Calu3 (cell line): Measurements from ENCODE around the gene GRXCR2. TPM values are rescaled to one million over a fixed set of nuclear protein-coding genes. Genes with fewer than 3 reads are reported as not detected.

Source experiments
- BruUV-seq: library from RNA; stranded (reverse); fragments of 400-500 nt; replicated peaks from 2 replicates; lab custom pipeline; 2021; lab: Mats Ljungman, UMichigan
- CTCF ChIA-PET: fragments of 300-600 bp; sonication (Branson Sonifier 250); formaldehyde crosslinking; loops from one replicate; lab custom pipeline; 2022; ENCODE audit warnings: antibody characterized with exemption; lab: Charles Lee
- DNase-seq: peaks from one replicate; pipeline ENCODE4 v3.0.0; 2022
- H3K27ac Mint-ChIP-seq: one replicate; pipeline ENCODE4 v1.8.0; 2022; ENCODE audit warnings: mixed read lengths; ENCODE audit not compliant: unreplicated experiment
- H3K27me3 Mint-ChIP-seq: one replicate; pipeline ENCODE4 v1.8.0; 2022; ENCODE audit warnings: mixed read lengths; ENCODE audit not compliant: unreplicated experiment
- H3K36me3 Mint-ChIP-seq: one replicate; pipeline ENCODE4 v1.8.0; 2022; ENCODE audit warnings: mild to moderate bottlenecking, moderate library complexity, mixed read lengths; ENCODE audit not compliant: insufficient read depth, unreplicated experiment
- H3K4me1 Mint-ChIP-seq: one replicate; pipeline ENCODE4 v1.8.0; 2022; ENCODE audit warnings: mild to moderate bottlenecking, low read depth, mixed read lengths; ENCODE audit not compliant: unreplicated experiment
- H3K4me3 Mint-ChIP-seq: one replicate; pipeline ENCODE4 v1.8.0; 2022; ENCODE audit warnings: mild to moderate bottlenecking, low read depth, moderate library complexity, mixed read lengths; ENCODE audit not compliant: unreplicated experiment
- H3K9me3 Mint-ChIP-seq: one replicate; pipeline ENCODE4 v1.8.0; 2022; ENCODE audit warnings: low read depth, mixed read lengths; ENCODE audit not compliant: unreplicated experiment
- intact Hi-C: fragments of 100-400 bp; cut with micrococcal nuclease; formaldehyde crosslinking; loops from one replicate; pipeline ENCODE4 v1.10.0; 2022; ENCODE audit not compliant: unreplicated experiment
- total RNA-seq: library from RNA; stranded (reverse); gene quantifications from 2 replicates; pipeline ENCODE4 v1.2.3, GENCODE V29; 2022
- TF ChIP-seq, protein P1 (sequence below): fragments of 200-600 bp; IDR thresholded peaks from one replicate; pipeline ENCODE4 v1.8.0; 2022; ENCODE audit warnings: antibody characterized with exemption; ENCODE audit not compliant: unreplicated experiment

GRXCR2 gene
- total RNA-seq, 1 experiment from 2014 or later, result not detected

DNA sequence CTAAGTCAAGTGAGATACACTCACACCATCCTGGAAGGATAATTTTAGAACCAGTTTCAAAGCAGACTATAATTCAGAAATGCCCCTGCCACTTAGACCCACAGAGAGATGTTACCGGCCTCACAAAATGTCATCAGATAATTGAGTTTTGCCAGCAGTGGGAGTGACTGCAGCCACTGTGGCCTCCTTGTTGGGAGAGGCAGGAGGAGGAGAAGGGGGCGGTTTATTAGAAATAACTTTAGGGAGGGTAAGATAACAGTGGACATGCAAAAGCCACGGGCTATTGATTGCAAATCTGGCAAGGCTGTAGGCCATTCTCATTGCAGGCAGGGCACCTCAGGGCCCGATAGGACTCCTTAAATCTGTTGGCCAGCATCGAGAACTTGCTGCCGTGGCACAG, 13.4 kb downstream of the GRXCR2 start:
- H3K9me3 Mint-ChIP-seq, result no peaks in the 10 kb centered on the region
- TF ChIP-seq, protein P1, sequence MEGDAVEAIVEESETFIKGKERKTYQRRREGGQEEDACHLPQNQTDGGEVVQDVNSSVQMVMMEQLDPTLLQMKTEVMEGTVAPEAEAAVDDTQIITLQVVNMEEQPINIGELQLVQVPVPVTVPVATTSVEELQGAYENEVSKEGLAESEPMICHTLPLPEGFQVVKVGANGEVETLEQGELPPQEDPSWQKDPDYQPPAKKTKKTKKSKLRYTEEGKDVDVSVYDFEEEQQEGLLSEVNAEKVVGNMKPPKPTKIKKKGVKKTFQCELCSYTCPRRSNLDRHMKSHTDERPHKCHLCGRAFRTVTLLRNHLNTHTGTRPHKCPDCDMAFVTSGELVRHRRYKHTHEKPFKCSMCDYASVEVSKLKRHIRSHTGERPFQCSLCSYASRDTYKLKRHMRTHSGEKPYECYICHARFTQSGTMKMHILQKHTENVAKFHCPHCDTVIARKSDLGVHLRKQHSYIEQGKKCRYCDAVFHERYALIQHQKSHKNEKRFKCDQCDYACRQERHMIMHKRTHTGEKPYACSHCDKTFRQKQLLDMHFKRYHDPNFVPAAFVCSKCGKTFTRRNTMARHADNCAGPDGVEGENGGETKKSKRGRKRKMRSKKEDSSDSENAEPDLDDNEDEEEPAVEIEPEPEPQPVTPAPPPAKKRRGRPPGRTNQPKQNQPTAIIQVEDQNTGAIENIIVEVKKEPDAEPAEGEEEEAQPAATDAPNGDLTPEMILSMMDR, result no peak
- no peak for DNase-seq
- intact Hi-C loops, result loop anchor here (5.0 kb wide), 1 partner anchor 123 kb away; no protein-coding TSS in a partner anchor
- BruUV-seq, result no TSS peak
- CTCF ChIA-PET, result interaction anchor here (0.6 to 0.8 kb wide), 2 partner anchors 13 to 1111 kb away, joined by 3 to 4 read pairs; no protein-coding TSS in a partner anchor
- H3K27ac Mint-ChIP-seq, result no peak overlapping the region
- H3K4me1 Mint-ChIP-seq, result peaks cover 21% of the 10 kb centered on the region
- no peaks in the 10 kb centered on the region for H3K27me3 Mint-ChIP-seq
- H3K36me3 Mint-ChIP-seq, result no peaks in the 10 kb centered on the region
- no peak overlapping the region for H3K4me3 Mint-ChIP-seq

DNA sequence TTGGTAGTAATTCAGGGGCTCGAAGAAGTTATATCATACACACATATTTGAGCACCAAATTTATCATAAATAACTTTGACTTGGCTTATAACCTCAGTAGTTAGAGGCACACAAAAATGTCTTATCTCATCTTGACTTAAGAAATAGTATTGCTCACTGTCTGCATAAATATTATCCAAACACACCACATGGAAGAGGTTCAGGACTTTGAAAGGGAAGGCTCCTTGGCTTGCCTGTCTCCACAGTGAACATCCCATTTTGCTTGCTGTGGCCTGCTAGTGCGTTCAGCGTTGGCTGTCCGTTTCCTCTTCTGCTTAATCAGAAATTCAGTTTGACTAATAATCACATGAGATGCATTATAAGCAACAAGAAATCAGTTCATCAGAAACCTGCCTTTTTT, 13.9 kb downstream of the GRXCR2 start:
- no peaks in the 10 kb centered on the region for H3K36me3 Mint-ChIP-seq
- no peak overlapping the region for H3K27ac Mint-ChIP-seq
- no peaks in the 10 kb centered on the region for H3K9me3 Mint-ChIP-seq
- peaks cover 26% of the 10 kb centered on the region for H3K4me1 Mint-ChIP-seq
- DNase-seq, result no peak
- BruUV-seq, result no TSS peak
- TF ChIP-seq, protein P1, result no peak
- intact Hi-C loops, result loop anchor here (5.0 kb wide), 1 partner anchor 123 kb away; no protein-coding TSS in a partner anchor
- CTCF ChIA-PET, result interaction anchor here (0.6 to 0.8 kb wide), 2 partner anchors 13 to 1111 kb away, joined by 3 to 4 read pairs; no protein-coding TSS in a partner anchor
- no peak overlapping the region for H3K4me3 Mint-ChIP-seq
- H3K27me3 Mint-ChIP-seq, result no peaks in the 10 kb centered on the region

DNA sequence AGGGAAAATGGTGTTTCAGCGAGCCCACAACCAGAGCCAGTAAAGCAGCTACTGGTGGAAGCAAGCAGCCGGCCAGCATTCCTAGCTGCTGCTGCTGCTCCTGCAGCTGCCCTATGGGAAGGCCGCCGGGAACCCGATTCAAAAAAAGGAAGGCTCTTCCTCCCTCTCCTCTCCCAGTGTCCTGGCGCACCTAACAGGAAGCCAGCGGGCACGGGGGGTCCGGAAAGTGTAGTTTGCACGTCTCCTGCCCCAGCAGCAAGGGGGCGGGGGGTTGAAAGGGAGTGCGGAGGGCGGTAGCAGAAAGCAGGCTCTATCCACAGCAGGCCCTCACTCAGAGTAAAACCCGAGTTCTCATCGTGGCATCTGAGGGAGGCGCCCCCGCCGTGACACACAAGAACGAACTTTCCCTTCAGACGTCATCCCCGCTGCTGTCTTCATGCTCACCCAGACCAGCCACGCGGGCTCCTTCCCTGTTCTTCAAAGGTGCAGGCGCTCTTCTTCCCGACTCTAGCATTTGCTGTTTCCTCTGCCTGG, 16.5 kb downstream of the GRXCR2 start:
- Mint-ChIP-seq H3K27ac (peak overlapping the region; percentile 85), H3K36me3 (no peaks in the 10 kb centered on the region), H3K4me1 (peaks cover 40% of the 10 kb centered on the region), H3K27me3 (no peaks in the 10 kb centered on the region), H3K4me3 (peak overlapping the region; percentile 58), H3K9me3 (no peaks in the 10 kb centered on the region)
- BruUV-seq, result no TSS peak
- TF ChIP-seq, protein P1, result no peak
- DNase-seq, result peak; percentile 54
- intact Hi-C loops, result loop anchor here (5.0 kb wide), 1 partner anchor 126 kb away; no protein-coding TSS in a partner anchor
- CTCF ChIA-PET, result interaction anchor here (0.8 to 1.5 kb wide), 5 partner anchors 9 to 90 kb away, joined by 3 to 7 read pairs (median 3); partner anchors contain the start of gene PRELID2

DNA sequence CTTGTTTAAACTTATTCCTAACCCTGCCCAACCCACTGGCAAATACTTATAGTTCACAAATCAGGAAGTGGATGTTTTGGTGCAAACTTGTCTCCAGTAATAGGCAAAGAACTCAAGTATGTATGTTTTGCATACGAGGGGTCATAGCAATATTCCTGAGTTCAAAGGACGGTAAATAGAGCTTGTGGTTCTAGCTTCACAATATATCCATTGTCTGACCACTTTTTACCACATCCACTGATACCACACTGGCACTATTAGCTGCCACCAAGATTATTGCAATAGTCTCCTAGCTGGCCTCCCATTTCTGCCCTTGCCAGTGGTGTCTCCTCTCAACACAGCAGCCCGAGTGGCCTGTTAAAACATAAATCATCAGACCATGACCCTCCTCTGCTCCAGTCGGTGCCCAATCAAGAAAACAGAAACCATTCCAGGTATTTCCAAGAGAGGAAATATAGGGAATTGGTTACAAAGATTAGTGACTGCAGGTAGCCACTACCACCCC, 17.0 kb downstream of the GRXCR2 start:
- BruUV-seq, result no TSS peak
- peaks cover 41% of the 10 kb centered on the region for H3K4me1 Mint-ChIP-seq
- CTCF ChIA-PET, result interaction anchor here (0.9 to 1.5 kb wide), 5 partner anchors 9 to 186 kb away, joined by 3 to 7 read pairs (median 3); partner anchors contain the start of gene PRELID2
- H3K36me3 Mint-ChIP-seq, result no peaks in the 10 kb centered on the region
- peak overlapping the region; percentile 58 for H3K4me3 Mint-ChIP-seq
- intact Hi-C loops, result loop anchor here (5.0 kb wide), 1 partner anchor 126 kb away; no protein-coding TSS in a partner anchor
- peak; percentile 45 for DNase-seq
- no peaks in the 10 kb centered on the region for H3K27me3 Mint-ChIP-seq
- no peaks in the 10 kb centered on the region for H3K9me3 Mint-ChIP-seq
- peak overlapping the region; percentile 85 for H3K27ac Mint-ChIP-seq
- TF ChIP-seq, protein P1, result no peak
